ENCODE results near the gene COMT. TPM values are rescaled to one million over a fixed set of nuclear protein-coding genes. Genes with fewer than 3 reads are reported as not detected.

The COMT gene
- total and polyA plus RNA-seq, 4 donors = 75.3 to 430 (median 146) TPM

DNA sequence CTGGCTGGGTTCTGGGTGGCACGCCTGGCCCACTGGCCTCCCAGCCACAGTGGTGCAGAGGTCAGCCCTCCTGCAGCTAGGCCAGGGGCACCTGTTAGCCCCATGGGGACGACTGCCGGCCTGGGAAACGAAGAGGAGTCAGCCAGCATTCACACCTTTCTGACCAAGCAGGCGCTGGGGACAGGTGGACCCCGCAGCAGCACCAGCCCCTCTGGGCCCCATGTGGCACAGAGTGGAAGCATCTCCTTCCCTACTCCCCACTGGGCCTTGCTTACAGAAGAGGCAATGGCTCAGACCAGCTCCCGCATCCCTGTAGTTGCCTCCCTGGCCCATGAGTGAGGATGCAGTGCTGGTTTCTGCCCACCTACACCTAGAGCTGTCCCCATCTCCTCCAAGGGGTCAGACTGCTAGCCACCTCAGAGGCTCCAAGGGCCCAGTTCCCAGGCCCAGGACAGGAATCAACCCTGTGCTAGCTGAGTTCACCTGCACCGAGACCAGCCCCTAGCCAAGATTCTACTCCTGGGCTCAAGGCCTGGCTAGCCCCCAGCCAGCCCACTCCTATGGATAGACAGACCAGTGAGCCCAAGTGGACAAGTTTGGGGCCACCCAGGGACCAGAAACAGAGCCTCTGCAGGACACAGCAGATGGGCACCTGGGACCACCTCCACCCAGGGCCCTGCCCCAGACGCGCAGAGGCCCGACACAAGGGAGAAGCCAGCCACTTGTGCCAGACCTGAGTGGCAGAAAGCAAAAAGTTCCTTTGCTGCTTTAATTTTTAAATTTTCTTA, 27.8 kb downstream of the COMT start:
- TF ChIP-seq RXRA (IDR thresholded peaks at IDR 0.05) (peak in 1 of 2 donors; percentile 7), HNF4A (conservative IDR thresholded peaks at IDR 0.05) (no peak)
- no peak for DNase-seq (ENCODE audit: low spot score)
- Histone ChIP-seq H3K9me3 (ENCODE audit: control insufficient read depth in 4 of 4, low read length in 3 of 4) (no peaks in the 10 kb centered on the region), H3K27ac (ENCODE audit: low read depth in 1 of 2, low read length in 2 of 2) (peak overlapping the region; percentile 85 to 91), H3K9ac (ENCODE audit: low read depth in 1 of 2, low read length in 2 of 2) (peak overlapping the region in 1 of 2 donors; percentile 35), H3K27me3 (ENCODE audit: control insufficient read depth in 4 of 4, insufficient read depth in 4 of 4, low read length in 3 of 4) (no peaks in the 10 kb centered on the region), H3K36me3 (ENCODE audit: control insufficient read depth in 4 of 4, insufficient read depth in 3 of 4, low read depth in 1 of 4, low read length in 3 of 4) (peaks cover 3 to 26% (median 6%) of the 10 kb centered on the region in 4 donors), H3K4me1 (ENCODE audit: control insufficient read depth in 4 of 4, insufficient read depth in 4 of 4, low read length in 3 of 4) (peaks cover 23 to 64% (median 41%) of the 10 kb centered on the region in 4 donors), H3K4me3 (ENCODE audit: low read depth in 1 of 3, low read length in 3 of 3) (no peak overlapping the region)
- 73% methylated on average over 11 of the region's 11 CpGs for WGBS

DNA sequence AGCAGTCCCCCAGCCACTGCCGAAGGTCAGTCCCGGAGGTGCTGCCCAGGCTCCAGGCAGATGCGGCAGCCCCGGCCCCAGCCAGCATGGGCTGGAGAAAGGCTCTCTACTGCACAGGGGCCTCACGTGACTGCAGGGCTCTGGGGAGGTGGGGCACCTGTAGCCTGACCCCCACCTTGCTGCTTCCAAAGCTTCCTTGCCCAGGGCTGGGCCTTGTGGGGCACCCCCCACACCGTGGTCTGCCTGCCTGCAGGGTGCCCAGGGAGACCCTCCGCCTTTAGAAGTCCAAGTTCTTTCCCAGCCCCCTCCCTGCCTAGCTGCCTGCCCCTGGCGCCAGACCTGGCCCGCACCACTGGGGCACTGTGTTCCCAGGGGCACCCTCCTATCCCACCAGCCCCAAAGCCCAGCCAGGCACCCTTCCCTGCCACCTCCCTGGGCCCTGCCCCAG, 28.5 kb downstream of the COMT start:
- no peak for DNase-seq (ENCODE audit: low spot score)
- 54% methylated on average over 9 of the region's 9 CpGs for WGBS
- Histone ChIP-seq H3K27ac (ENCODE audit: low read depth in 1 of 2, low read length in 2 of 2) (peak overlapping the region; percentile 85 to 91), H3K27me3 (ENCODE audit: control insufficient read depth in 4 of 4, insufficient read depth in 4 of 4, low read length in 3 of 4) (no peaks in the 10 kb centered on the region), H3K9ac (ENCODE audit: low read depth in 1 of 2, low read length in 2 of 2) (no peak overlapping the region), H3K36me3 (ENCODE audit: control insufficient read depth in 4 of 4, insufficient read depth in 3 of 4, low read depth in 1 of 4, low read length in 3 of 4) (peaks cover under 1 to 20% (median 4%) of the 10 kb centered on the region in 4 donors), H3K9me3 (ENCODE audit: control insufficient read depth in 4 of 4, low read length in 3 of 4) (no peaks in the 10 kb centered on the region), H3K4me1 (ENCODE audit: control insufficient read depth in 4 of 4, insufficient read depth in 4 of 4, low read length in 3 of 4) (peaks cover 23 to 56% (median 41%) of the 10 kb centered on the region in 4 donors), H3K4me3 (ENCODE audit: low read depth in 1 of 3, low read length in 3 of 3) (no peak overlapping the region)
- no peak for TF ChIP-seq HNF4A (conservative IDR thresholded peaks at IDR 0.05)
- TF ChIP-seq SP1 (IDR thresholded peaks at IDR 0.05) = no peak
- TF ChIP-seq EGR1 (IDR thresholded peaks at IDR 0.05; ENCODE audit: low read depth in 2 of 2) = no peak
- TF ChIP-seq, protein P1, sequence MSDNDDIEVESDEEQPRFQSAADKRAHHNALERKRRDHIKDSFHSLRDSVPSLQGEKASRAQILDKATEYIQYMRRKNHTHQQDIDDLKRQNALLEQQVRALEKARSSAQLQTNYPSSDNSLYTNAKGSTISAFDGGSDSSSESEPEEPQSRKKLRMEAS (IDR thresholded peaks at IDR 0.05) = no peak
- no peak for TF ChIP-seq FOXA2 (IDR thresholded peaks at IDR 0.05)
- TF ChIP-seq, protein P2, sequence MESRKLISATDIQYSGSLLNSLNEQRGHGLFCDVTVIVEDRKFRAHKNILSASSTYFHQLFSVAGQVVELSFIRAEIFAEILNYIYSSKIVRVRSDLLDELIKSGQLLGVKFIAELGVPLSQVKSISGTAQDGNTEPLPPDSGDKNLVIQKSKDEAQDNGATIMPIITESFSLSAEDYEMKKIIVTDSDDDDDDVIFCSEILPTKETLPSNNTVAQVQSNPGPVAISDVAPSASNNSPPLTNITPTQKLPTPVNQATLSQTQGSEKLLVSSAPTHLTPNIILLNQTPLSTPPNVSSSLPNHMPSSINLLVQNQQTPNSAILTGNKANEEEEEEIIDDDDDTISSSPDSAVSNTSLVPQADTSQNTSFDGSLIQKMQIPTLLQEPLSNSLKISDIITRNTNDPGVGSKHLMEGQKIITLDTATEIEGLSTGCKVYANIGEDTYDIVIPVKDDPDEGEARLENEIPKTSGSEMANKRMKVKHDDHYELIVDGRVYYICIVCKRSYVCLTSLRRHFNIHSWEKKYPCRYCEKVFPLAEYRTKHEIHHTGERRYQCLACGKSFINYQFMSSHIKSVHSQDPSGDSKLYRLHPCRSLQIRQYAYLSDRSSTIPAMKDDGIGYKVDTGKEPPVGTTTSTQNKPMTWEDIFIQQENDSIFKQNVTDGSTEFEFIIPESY (IDR thresholded peaks at IDR 0.05) = no peak
- TF ChIP-seq YY1 (IDR thresholded peaks at IDR 0.05) = no peak
- TF ChIP-seq NR2F2 (IDR thresholded peaks at IDR 0.05) = no peak
- no peak for TF ChIP-seq RAD21 (IDR thresholded peaks at IDR 0.05)
- no peak for TF ChIP-seq FOXA1 (IDR thresholded peaks at IDR 0.05)

DNA sequence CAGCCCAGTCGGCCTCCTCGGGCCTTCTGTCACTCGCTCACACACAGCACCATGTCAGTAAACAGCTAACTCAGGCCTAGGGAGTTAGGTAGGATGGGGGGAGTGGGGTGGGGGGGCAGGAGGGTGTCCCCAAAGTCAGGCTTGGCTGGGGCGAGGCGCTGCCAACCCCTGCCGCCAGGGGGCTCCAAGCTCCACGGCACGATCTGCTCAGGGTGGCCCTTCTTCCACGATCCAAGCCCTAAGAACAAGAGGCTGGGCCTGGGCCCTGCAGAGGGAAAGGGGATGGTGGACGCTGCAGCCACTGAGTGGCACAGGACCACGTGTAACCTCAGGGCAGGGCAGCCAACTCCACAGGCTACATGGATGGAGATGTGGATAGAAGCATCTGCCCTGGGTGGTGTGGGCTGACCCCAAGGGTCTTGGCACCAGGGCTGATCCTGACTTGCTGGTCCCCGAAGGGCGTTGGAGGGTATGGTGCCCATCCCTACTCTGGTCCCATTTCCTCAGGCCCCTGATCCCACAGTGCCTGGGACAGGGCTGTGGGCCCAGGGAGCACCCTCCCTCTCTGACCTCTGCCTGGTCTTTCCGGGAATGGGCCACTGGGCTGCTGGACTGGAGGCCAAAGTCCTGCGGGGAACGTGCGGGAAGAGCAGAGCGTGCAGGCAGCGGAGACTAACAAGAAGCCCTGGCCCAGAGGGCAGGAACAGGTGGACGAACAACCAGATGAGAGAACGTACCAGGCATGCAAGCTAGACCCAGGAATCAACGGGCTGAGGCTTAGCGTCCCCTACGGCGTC, 29.1 kb downstream of the COMT start:
- no peaks in the 10 kb centered on the region for H3K27me3 ChIP-seq (ENCODE audit: control insufficient read depth in 4 of 4, insufficient read depth in 4 of 4, low read length in 3 of 4)
- no peak overlapping the region for H3K4me3 ChIP-seq (ENCODE audit: low read depth in 1 of 3, low read length in 3 of 3)
- peak overlapping the region in 1 of 2 donors; percentile 3 for H3K9ac ChIP-seq (ENCODE audit: low read depth in 1 of 2, low read length in 2 of 2)
- peaks cover 0 to 20% (median 4%) of the 10 kb centered on the region in 4 donors for H3K36me3 ChIP-seq (ENCODE audit: control insufficient read depth in 4 of 4, insufficient read depth in 3 of 4, low read depth in 1 of 4, low read length in 3 of 4)
- no peaks in the 10 kb centered on the region for H3K9me3 ChIP-seq (ENCODE audit: control insufficient read depth in 4 of 4, low read length in 3 of 4)
- 24% methylated on average over 25 of the region's 25 CpGs for WGBS
- H3K27ac ChIP-seq (ENCODE audit: low read depth in 1 of 2, low read length in 2 of 2) = peak overlapping the region; percentile 85 to 91
- H3K4me1 ChIP-seq (ENCODE audit: control insufficient read depth in 4 of 4, insufficient read depth in 4 of 4, low read length in 3 of 4) = peaks cover 23 to 56% (median 41%) of the 10 kb centered on the region in 4 donors
- peak; percentile 87 for DNase-seq (ENCODE audit: low spot score)
- TF ChIP-seq, protein P3, sequence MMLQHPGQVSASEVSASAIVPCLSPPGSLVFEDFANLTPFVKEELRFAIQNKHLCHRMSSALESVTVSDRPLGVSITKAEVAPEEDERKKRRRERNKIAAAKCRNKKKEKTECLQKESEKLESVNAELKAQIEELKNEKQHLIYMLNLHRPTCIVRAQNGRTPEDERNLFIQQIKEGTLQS (IDR thresholded peaks at IDR 0.05) = no peak
- TF ChIP-seq, protein P1 (IDR thresholded peaks at IDR 0.05) = no peak
- TF ChIP-seq NR2F2 (IDR thresholded peaks at IDR 0.05) (peak; percentile 90), YY1 (IDR thresholded peaks at IDR 0.05) (peak; percentile 86), RAD21 (IDR thresholded peaks at IDR 0.05) (peak; percentile 88 to 92), SP1 (IDR thresholded peaks at IDR 0.05) (peak; percentile 99), FOXA1 (IDR thresholded peaks at IDR 0.05) (peak; percentile 77), JUND (IDR thresholded peaks at IDR 0.05) (peak in 1 of 2 donors; percentile 57), HNF4G (IDR thresholded peaks at IDR 0.05) (peak; percentile 98), EGR1 (IDR thresholded peaks at IDR 0.05; ENCODE audit: low read depth in 2 of 2) (no peak), TAF1 (conservative IDR thresholded peaks at IDR 0.05) (no peak)
- TF ChIP-seq, protein P4, sequence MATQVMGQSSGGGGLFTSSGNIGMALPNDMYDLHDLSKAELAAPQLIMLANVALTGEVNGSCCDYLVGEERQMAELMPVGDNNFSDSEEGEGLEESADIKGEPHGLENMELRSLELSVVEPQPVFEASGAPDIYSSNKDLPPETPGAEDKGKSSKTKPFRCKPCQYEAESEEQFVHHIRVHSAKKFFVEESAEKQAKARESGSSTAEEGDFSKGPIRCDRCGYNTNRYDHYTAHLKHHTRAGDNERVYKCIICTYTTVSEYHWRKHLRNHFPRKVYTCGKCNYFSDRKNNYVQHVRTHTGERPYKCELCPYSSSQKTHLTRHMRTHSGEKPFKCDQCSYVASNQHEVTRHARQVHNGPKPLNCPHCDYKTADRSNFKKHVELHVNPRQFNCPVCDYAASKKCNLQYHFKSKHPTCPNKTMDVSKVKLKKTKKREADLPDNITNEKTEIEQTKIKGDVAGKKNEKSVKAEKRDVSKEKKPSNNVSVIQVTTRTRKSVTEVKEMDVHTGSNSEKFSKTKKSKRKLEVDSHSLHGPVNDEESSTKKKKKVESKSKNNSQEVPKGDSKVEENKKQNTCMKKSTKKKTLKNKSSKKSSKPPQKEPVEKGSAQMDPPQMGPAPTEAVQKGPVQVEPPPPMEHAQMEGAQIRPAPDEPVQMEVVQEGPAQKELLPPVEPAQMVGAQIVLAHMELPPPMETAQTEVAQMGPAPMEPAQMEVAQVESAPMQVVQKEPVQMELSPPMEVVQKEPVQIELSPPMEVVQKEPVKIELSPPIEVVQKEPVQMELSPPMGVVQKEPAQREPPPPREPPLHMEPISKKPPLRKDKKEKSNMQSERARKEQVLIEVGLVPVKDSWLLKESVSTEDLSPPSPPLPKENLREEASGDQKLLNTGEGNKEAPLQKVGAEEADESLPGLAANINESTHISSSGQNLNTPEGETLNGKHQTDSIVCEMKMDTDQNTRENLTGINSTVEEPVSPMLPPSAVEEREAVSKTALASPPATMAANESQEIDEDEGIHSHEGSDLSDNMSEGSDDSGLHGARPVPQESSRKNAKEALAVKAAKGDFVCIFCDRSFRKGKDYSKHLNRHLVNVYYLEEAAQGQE (IDR thresholded peaks at IDR 0.05) = peak; percentile 88
- TF ChIP-seq, protein P5, sequence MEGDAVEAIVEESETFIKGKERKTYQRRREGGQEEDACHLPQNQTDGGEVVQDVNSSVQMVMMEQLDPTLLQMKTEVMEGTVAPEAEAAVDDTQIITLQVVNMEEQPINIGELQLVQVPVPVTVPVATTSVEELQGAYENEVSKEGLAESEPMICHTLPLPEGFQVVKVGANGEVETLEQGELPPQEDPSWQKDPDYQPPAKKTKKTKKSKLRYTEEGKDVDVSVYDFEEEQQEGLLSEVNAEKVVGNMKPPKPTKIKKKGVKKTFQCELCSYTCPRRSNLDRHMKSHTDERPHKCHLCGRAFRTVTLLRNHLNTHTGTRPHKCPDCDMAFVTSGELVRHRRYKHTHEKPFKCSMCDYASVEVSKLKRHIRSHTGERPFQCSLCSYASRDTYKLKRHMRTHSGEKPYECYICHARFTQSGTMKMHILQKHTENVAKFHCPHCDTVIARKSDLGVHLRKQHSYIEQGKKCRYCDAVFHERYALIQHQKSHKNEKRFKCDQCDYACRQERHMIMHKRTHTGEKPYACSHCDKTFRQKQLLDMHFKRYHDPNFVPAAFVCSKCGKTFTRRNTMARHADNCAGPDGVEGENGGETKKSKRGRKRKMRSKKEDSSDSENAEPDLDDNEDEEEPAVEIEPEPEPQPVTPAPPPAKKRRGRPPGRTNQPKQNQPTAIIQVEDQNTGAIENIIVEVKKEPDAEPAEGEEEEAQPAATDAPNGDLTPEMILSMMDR (IDR thresholded peaks at IDR 0.05; ENCODE audit: low read depth, low read length, missing input control) = peak; percentile 83

Measured in liver (tissue), 9 donors.